Measurements from ENCODE around the gene FOXJ3.

Gene FOXJ3

GRCh38 chr1:42163114-42163513 lies 171.9 kb downstream of the FOXJ3 start:
- Mint-ChIP-seq H3K36me3 (peaks cover 2% of the 10 kb centered on the region), H3K4me1 (no peaks in the 10 kb centered on the region), H3K9me3 (peaks cover 10% of the 10 kb centered on the region), H3K27ac (no peak overlapping the region), H3K4me3 (no peak overlapping the region), H3K27me3 (peaks cover 19% of the 10 kb centered on the region)
- DNase-seq (ENCODE audit: low spot score in 2 of 2) = no peak
- no peak for ATAC-seq (ENCODE audit: low read depth)

GRCh38 chr1:42162181-42162580 lies 172.9 kb downstream of the FOXJ3 start:
- Mint-ChIP-seq H3K27me3 (peaks cover 19% of the 10 kb centered on the region), H3K4me1 (no peaks in the 10 kb centered on the region), H3K36me3 (peaks cover 2% of the 10 kb centered on the region), H3K4me3 (no peak overlapping the region), H3K27ac (no peak overlapping the region), H3K9me3 (peaks cover 10% of the 10 kb centered on the region)
- no peak for DNase-seq (ENCODE audit: low spot score in 2 of 2)
- ATAC-seq (ENCODE audit: low read depth) = no peak

GRCh38 chr1:42158189-42158588 lies 176.8 kb downstream of the FOXJ3 start:
- Mint-ChIP-seq H3K4me1 (no peaks in the 10 kb centered on the region), H3K27ac (no peak overlapping the region), H3K9me3 (peaks cover 10% of the 10 kb centered on the region), H3K4me3 (no peak overlapping the region), H3K36me3 (peaks cover 2% of the 10 kb centered on the region), H3K27me3 (peaks cover 11% of the 10 kb centered on the region)
- ATAC-seq (ENCODE audit: low read depth) = no peak
- DNase-seq (ENCODE audit: low spot score in 2 of 2) = no peak

GRCh38 chr1:42157667-42158066 lies 177.4 kb downstream of the FOXJ3 start:
- Mint-ChIP-seq H3K4me1 (no peaks in the 10 kb centered on the region), H3K27ac (no peak overlapping the region), H3K4me3 (no peak overlapping the region), H3K36me3 (peaks cover 2% of the 10 kb centered on the region), H3K27me3 (peaks cover 10% of the 10 kb centered on the region), H3K9me3 (peaks cover 10% of the 10 kb centered on the region)
- DNase-seq (ENCODE audit: low spot score in 2 of 2) (no peak), ATAC-seq (ENCODE audit: low read depth) (no peak)

GRCh38 chr1:42155362-42155761 lies 179.7 kb downstream of the FOXJ3 start:
- no peak for DNase-seq (ENCODE audit: low spot score in 2 of 2)
- no peak overlapping the region for H3K27ac Mint-ChIP-seq
- ATAC-seq (ENCODE audit: low read depth) = no peak
- peaks cover 10% of the 10 kb centered on the region for H3K27me3 Mint-ChIP-seq
- H3K9me3 Mint-ChIP-seq = no peaks in the 10 kb centered on the region
- no peak overlapping the region for H3K4me3 Mint-ChIP-seq
- H3K36me3 Mint-ChIP-seq = no peaks in the 10 kb centered on the region
- H3K4me1 Mint-ChIP-seq = no peaks in the 10 kb centered on the region

- Mint-ChIP-seq H3K4me3 (no peak overlapping the region), H3K27me3 (peaks cover 14% of the 10 kb centered on the region), H3K27ac (no peak overlapping the region), H3K36me3 (no peaks in the 10 kb centered on the region), H3K4me1 (no peaks in the 10 kb centered on the region), H3K9me3 (no peaks in the 10 kb centered on the region)
- DNase-seq (ENCODE audit: low spot score in 2 of 2) = no peak
- ATAC-seq (ENCODE audit: low read depth) = no peak
Measured at GRCh38 chr1:42154685-42155084, 180.3 kb downstream of the FOXJ3 start.

GRCh38 chr1:42153624-42154023 lies 181.4 kb downstream of the FOXJ3 start:
- DNase-seq (ENCODE audit: low spot score in 2 of 2) = no peak
- Mint-ChIP-seq H3K9me3 (no peaks in the 10 kb centered on the region), H3K27me3 (peaks cover 14% of the 10 kb centered on the region), H3K36me3 (no peaks in the 10 kb centered on the region), H3K27ac (no peak overlapping the region), H3K4me1 (no peaks in the 10 kb centered on the region), H3K4me3 (no peak overlapping the region)
- ATAC-seq (ENCODE audit: low read depth) = no peak

GRCh38 chr1:42152907-42153600 lies 182.0 kb downstream of the FOXJ3 start, which contains the start of gene GUCA2B:
Gene GUCA2B (plus strand): TSS chr1:42153410. CDS start chr1:42153451, 41 bp downstream.
- no peaks in the 10 kb centered on the region for H3K4me1 Mint-ChIP-seq
- DNase-seq (ENCODE audit: low spot score in 2 of 2) = no peak
- H3K4me3 Mint-ChIP-seq = no peak within 1 kb of the TSS
- no peak for ATAC-seq (ENCODE audit: low read depth)
- H3K27me3 Mint-ChIP-seq = peaks cover 14% of the 10 kb centered on the region
- H3K27ac Mint-ChIP-seq = no peak within 1 kb of the TSS
- no peaks in the 10 kb centered on the region for H3K9me3 Mint-ChIP-seq
- H3K36me3 Mint-ChIP-seq = no peaks in the 10 kb centered on the region

GRCh38 chr1:42152119-42152518 lies 182.9 kb downstream of the FOXJ3 start:
- DNase-seq (ENCODE audit: low spot score in 2 of 2) (no peak), ATAC-seq (ENCODE audit: low read depth) (no peak)
- Mint-ChIP-seq H3K36me3 (no peaks in the 10 kb centered on the region), H3K4me1 (no peaks in the 10 kb centered on the region), H3K27me3 (peaks cover 14% of the 10 kb centered on the region), H3K9me3 (no peaks in the 10 kb centered on the region), H3K27ac (no peak overlapping the region), H3K4me3 (no peak overlapping the region)

- Mint-ChIP-seq H3K27me3 (peaks cover 14% of the 10 kb centered on the region), H3K9me3 (no peaks in the 10 kb centered on the region), H3K27ac (no peak overlapping the region), H3K4me1 (no peaks in the 10 kb centered on the region), H3K36me3 (no peaks in the 10 kb centered on the region), H3K4me3 (no peak overlapping the region)
- DNase-seq (ENCODE audit: low spot score in 2 of 2) (no peak), ATAC-seq (ENCODE audit: low read depth) (no peak)
Measured at GRCh38 chr1:42150651-42151050, 184.4 kb downstream of the FOXJ3 start.

GRCh38 chr1:42148166-42148565 lies 186.9 kb downstream of the FOXJ3 start:
- ATAC-seq (ENCODE audit: low read depth) = no peak
- no peak for DNase-seq (ENCODE audit: low spot score in 2 of 2)
- no peak overlapping the region for H3K4me3 Mint-ChIP-seq
- H3K4me1 Mint-ChIP-seq = no peaks in the 10 kb centered on the region
- no peak overlapping the region for H3K27ac Mint-ChIP-seq
- no peaks in the 10 kb centered on the region for H3K9me3 Mint-ChIP-seq
- H3K27me3 Mint-ChIP-seq = peaks cover 11% of the 10 kb centered on the region
- no peaks in the 10 kb centered on the region for H3K36me3 Mint-ChIP-seq

- peaks cover 14% of the 10 kb centered on the region for H3K27me3 Mint-ChIP-seq
- ATAC-seq (ENCODE audit: low read depth) (peak; percentile 52), DNase-seq (ENCODE audit: low spot score in 2 of 2) (peak; percentile 23 to 60)
Measured at GRCh38 chr1:42146626-42147320, 188.3 kb downstream of the FOXJ3 start.

GRCh38 chr1:42145764-42146625 lies 189.0 kb downstream of the FOXJ3 start:
- no peaks in the 10 kb centered on the region for H3K4me1 Mint-ChIP-seq
- no peak for ATAC-seq (ENCODE audit: low read depth)
- H3K27me3 Mint-ChIP-seq = peaks cover 11% of the 10 kb centered on the region
- H3K36me3 Mint-ChIP-seq = no peaks in the 10 kb centered on the region
- H3K9me3 Mint-ChIP-seq = no peaks in the 10 kb centered on the region
- DNase-seq (ENCODE audit: low spot score in 2 of 2) = no peak
- no peak overlapping the region for H3K27ac Mint-ChIP-seq
- no peak overlapping the region for H3K4me3 Mint-ChIP-seq

More at GRCh38 chr1:42146626-42147320, 188.3 kb downstream of the FOXJ3 start:
- Mint-ChIP-seq H3K9me3 (no peaks in the 10 kb centered on the region), H3K36me3 (no peaks in the 10 kb centered on the region), H3K27ac (no peak overlapping the region), H3K4me3 (no peak overlapping the region), H3K4me1 (no peaks in the 10 kb centered on the region)

- H3K4me3 Mint-ChIP-seq = no peak overlapping the region
- ATAC-seq (ENCODE audit: low read depth) (no peak), DNase-seq (ENCODE audit: low spot score in 2 of 2) (no peak)
- H3K27me3 Mint-ChIP-seq = peaks cover 9% of the 10 kb centered on the region
- no peaks in the 10 kb centered on the region for H3K36me3 Mint-ChIP-seq
- H3K9me3 Mint-ChIP-seq = no peaks in the 10 kb centered on the region
- H3K4me1 Mint-ChIP-seq = no peaks in the 10 kb centered on the region
- no peak overlapping the region for H3K27ac Mint-ChIP-seq
Measured at GRCh38 chr1:42145389-42145716, 189.7 kb downstream of the FOXJ3 start.
